H1 (cell line): ENCODE data around the gene EGF. TPM values are rescaled to one million over a fixed set of nuclear protein-coding genes. Genes with fewer than 3 reads are reported as not detected.

ENCODE experiments used
- RBBP5 ChIP-seq: IDR thresholded peaks from 2 replicates; pipeline ENCODE4 v1.7.1; 2012; ENCODE audit warnings: low read depth, mild to moderate bottlenecking, inconsistent platforms, low read length, moderate library complexity, borderline replicate concordance
- polyA plus RNA-seq, 7 experiments: library from polyadenylated mRNA; depleted of rRNA in 3 of 7; stranded (reverse) in 5 of 7; unstranded in 2 of 7; fragments of >200 nt in 5 of 7; fragments of 200-250 nt in 2 of 7; gene quantifications; 1 replicate in 5 of 7; 2 replicates in 1 of 7; 4 replicates in 1 of 7; pipeline versions ENCODE4 v1.2.1 to v1.2.3, GENCODE V29; 2011 to 2013; ENCODE audit warnings: missing spikeins in 2 of 7, mixed read lengths in 2 of 7
- total RNA-seq: library from RNA; stranded (reverse); fragmentation: NEBNext Ultra II Directional; extraction: Animal tissue kit (Norgen Biotek cat#: 25700); gene quantifications from 2 replicates; pipeline ENCODE4 v1.2.1, GENCODE V29; 2021

Gene EGF
- total and polyA plus RNA-seq, 2 of the 8 experiments (the other 6 are each of a cell fraction or from before 2014, with no cell fraction given): 1.5 to 2.6 TPM

GRCh38 chr4:109928327-109929045 is 15.8 kb downstream of the EGF start (continued):
- no peak for TF ChIP-seq RBBP5
